ENCODE results near the gene THBD.

THBD gene

GRCh38 chr20:23000232-23000947 is 49.1 kb downstream of the THBD start:
- Histone ChIP-seq H3K4me2 (ENCODE audit: low read length) (no peak overlapping the region), H3K79me2 (ENCODE audit: low read length) (no peaks in the 10 kb centered on the region), H3K4me3 (ENCODE audit: low read length) (no peak overlapping the region), H2AFZ (ENCODE audit: low read depth, low read length) (no peak overlapping the region), H3K27ac (ENCODE audit: low read length) (no peak overlapping the region), H3K4me1 (ENCODE audit: low read length) (no peaks in the 10 kb centered on the region), H3K27me3 (ENCODE audit: low read depth, low read length) (peaks cover 14% of the 10 kb centered on the region; the same call in 1 of the 2 replicates), H3K36me3 (replicated peaks; ENCODE audit: low read depth, low read length) (no peaks in the 10 kb centered on the region), H3K9me3 (ENCODE audit: insufficient read depth, low read length) (no peaks in the 10 kb centered on the region), H4K20me1 (ENCODE audit: insufficient read depth, low read length) (no peaks in the 10 kb centered on the region), H3K9ac (ENCODE audit: low read length) (no peak overlapping the region)
- TF ChIP-seq, protein P1, sequence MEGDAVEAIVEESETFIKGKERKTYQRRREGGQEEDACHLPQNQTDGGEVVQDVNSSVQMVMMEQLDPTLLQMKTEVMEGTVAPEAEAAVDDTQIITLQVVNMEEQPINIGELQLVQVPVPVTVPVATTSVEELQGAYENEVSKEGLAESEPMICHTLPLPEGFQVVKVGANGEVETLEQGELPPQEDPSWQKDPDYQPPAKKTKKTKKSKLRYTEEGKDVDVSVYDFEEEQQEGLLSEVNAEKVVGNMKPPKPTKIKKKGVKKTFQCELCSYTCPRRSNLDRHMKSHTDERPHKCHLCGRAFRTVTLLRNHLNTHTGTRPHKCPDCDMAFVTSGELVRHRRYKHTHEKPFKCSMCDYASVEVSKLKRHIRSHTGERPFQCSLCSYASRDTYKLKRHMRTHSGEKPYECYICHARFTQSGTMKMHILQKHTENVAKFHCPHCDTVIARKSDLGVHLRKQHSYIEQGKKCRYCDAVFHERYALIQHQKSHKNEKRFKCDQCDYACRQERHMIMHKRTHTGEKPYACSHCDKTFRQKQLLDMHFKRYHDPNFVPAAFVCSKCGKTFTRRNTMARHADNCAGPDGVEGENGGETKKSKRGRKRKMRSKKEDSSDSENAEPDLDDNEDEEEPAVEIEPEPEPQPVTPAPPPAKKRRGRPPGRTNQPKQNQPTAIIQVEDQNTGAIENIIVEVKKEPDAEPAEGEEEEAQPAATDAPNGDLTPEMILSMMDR (IDR thresholded peaks at IDR 0.05; ENCODE audit: low read depth, low read length), result no peak
- TF ChIP-seq EZH2phosphoT487 (IDR thresholded peaks at IDR 0.05; ENCODE audit: low read depth), result no peak

- TF ChIP-seq EZH2phosphoT487 (IDR thresholded peaks at IDR 0.05; ENCODE audit: low read depth), result no peak
- TF ChIP-seq, protein P1 (IDR thresholded peaks at IDR 0.05; ENCODE audit: low read depth, low read length), result no peak
- no peak overlapping the region for H2AFZ ChIP-seq (ENCODE audit: low read depth, low read length)
- H3K27me3 ChIP-seq (ENCODE audit: low read depth, low read length), result peaks cover 20% of the 10 kb centered on the region; the same call in 1 of the 2 replicates
- no peaks in the 10 kb centered on the region for H4K20me1 ChIP-seq (ENCODE audit: insufficient read depth, low read length)
- H3K36me3 ChIP-seq (replicated peaks; ENCODE audit: low read depth, low read length), result no peaks in the 10 kb centered on the region
- H3K4me3 ChIP-seq (ENCODE audit: low read length), result no peak overlapping the region
- H3K4me2 ChIP-seq (ENCODE audit: low read length), result no peak overlapping the region
- no peak overlapping the region for H3K9ac ChIP-seq (ENCODE audit: low read length)
- H3K79me2 ChIP-seq (ENCODE audit: low read length), result no peaks in the 10 kb centered on the region
- no peaks in the 10 kb centered on the region for H3K9me3 ChIP-seq (ENCODE audit: insufficient read depth, low read length)
- H3K4me1 ChIP-seq (ENCODE audit: low read length), result no peaks in the 10 kb centered on the region
- no peak overlapping the region for H3K27ac ChIP-seq (ENCODE audit: low read length)
Measured at GRCh38 chr20:22999756-23000155, 49.7 kb downstream of the THBD start.

- TF ChIP-seq, protein P1 (IDR thresholded peaks at IDR 0.05; ENCODE audit: low read depth, low read length), result no peak
- no peak for TF ChIP-seq EZH2phosphoT487 (IDR thresholded peaks at IDR 0.05; ENCODE audit: low read depth)
- Histone ChIP-seq H3K36me3 (replicated peaks; ENCODE audit: low read depth, low read length) (no peaks in the 10 kb centered on the region), H4K20me1 (ENCODE audit: insufficient read depth, low read length) (no peaks in the 10 kb centered on the region)
Measured at GRCh38 chr20:22998476-22998875, 51.0 kb downstream of the THBD start.

GRCh38 chr20:22995923-22996322 is 53.5 kb downstream of the THBD start:
- H3K9me3 ChIP-seq (ENCODE audit: insufficient read depth, low read length), result no peaks in the 10 kb centered on the region
- no peak overlapping the region for H3K9ac ChIP-seq (ENCODE audit: low read length)
- H3K79me2 ChIP-seq (ENCODE audit: low read length), result no peaks in the 10 kb centered on the region
- H4K20me1 ChIP-seq (ENCODE audit: insufficient read depth, low read length), result no peaks in the 10 kb centered on the region
- H3K36me3 ChIP-seq (replicated peaks; ENCODE audit: low read depth, low read length), result no peaks in the 10 kb centered on the region
- H3K4me1 ChIP-seq (ENCODE audit: low read length), result no peaks in the 10 kb centered on the region
- H3K4me3 ChIP-seq (ENCODE audit: low read length), result no peak overlapping the region
- peaks cover 21% of the 10 kb centered on the region; the same call in 1 of the 2 replicates for H3K27me3 ChIP-seq (ENCODE audit: low read depth, low read length)
- TF ChIP-seq EZH2phosphoT487 (IDR thresholded peaks at IDR 0.05; ENCODE audit: low read depth), result no peak
- TF ChIP-seq, protein P1 (IDR thresholded peaks at IDR 0.05; ENCODE audit: low read depth, low read length), result no peak
- H3K4me2 ChIP-seq (ENCODE audit: low read length), result no peak overlapping the region
- H2AFZ ChIP-seq (ENCODE audit: low read depth, low read length), result no peak overlapping the region
- H3K27ac ChIP-seq (ENCODE audit: low read length), result no peak overlapping the region

More at GRCh38 chr20:22998476-22998875, 51.0 kb downstream of the THBD start:
- no peaks in the 10 kb centered on the region for H3K79me2 ChIP-seq (ENCODE audit: low read length)
- peaks cover 21% of the 10 kb centered on the region; the same call in 1 of the 2 replicates for H3K27me3 ChIP-seq (ENCODE audit: low read depth, low read length)
- no peak overlapping the region for H2AFZ ChIP-seq (ENCODE audit: low read depth, low read length)
- no peak overlapping the region for H3K27ac ChIP-seq (ENCODE audit: low read length)
- H3K9me3 ChIP-seq (ENCODE audit: insufficient read depth, low read length), result no peaks in the 10 kb centered on the region
- H3K4me2 ChIP-seq (ENCODE audit: low read length), result no peak overlapping the region
- H3K4me1 ChIP-seq (ENCODE audit: low read length), result no peaks in the 10 kb centered on the region
- no peak overlapping the region for H3K9ac ChIP-seq (ENCODE audit: low read length)
- H3K4me3 ChIP-seq (ENCODE audit: low read length), result no peak overlapping the region

Measured in OCI-LY3 (cell line).